Heart left ventricle (tissue), 13 donors: ENCODE results near the gene CTPS2.

Experiments
- CTCF ChIP-seq, 12 donors: fragments of 200-600 bp; sonication (generic) in 4 of 12; IDR thresholded peaks; one replicate each; pipeline versions ENCODE4 v1.5.0 to v1.8.0; 2018 to 2022; ENCODE audit warnings: antibody characterized with exemption in 12 of 12, mild to moderate bottlenecking in 5 of 12
- POLR2A ChIP-seq, 2 donors: fragments of 450-650 bp; IDR thresholded peaks; one replicate each; pipeline ENCODE4 v1.6.1; 2017; ENCODE audit warnings: antibody characterized with exemption in 2 of 2, mild to moderate bottlenecking in 2 of 2, moderate library complexity in 2 of 2
- donor health status: ischemic (EF 13 %, LVEDD 7.1; RV severe dilation, severe dysfunction).
- donor health status: DM: no; HTN: yes; CAD: no.
- donor health status: DM: no; HTN: no; CAD: no.
- donor health status: ischemic (EF 25% LVEDD 6.9; RV normal size, moderate dysfunction).
- donor health status: ischemic (EF 25% LVEDD 5.7; RV mildly dilated, moderate dysfunction).
- donor health status: ischemic (EF 35%, LVEDD 5.7; RV mildly dilated, moderate dysfunction).
- donor health status: nonischemic (EF 11% LVEDD 7.7; RV severe dilation, severe dysfunction).
- donor health status: DM: yes; HTN: yes; CAD: no.
- donor health status: PGD.
- donor health status: ischemic (EF 29% LVEDD 5.4; RV normal size, mild dysfunction).
- donor health status: nonischemic (EF 23%, LVEDD 6.1; RV moderate dilation, normal function).

DNA sequence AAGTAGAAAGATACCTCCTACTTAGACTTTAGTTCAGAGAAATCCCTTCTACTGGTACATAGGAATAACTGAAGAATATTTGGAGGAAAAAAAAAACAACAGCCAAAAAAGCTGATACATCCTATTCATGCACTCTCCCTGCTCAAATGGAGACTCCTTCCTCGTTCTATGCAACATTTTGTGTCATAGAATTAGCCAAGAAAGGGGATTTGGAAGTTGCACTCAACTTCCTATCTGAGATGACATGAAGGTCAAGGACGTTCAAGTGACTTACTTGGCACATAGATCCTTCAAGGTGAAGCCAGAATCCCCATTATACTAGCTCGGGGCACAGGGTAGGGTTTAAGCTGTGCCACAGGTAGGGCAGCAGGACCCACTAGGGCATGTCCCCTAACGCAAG lies 118.7 kb downstream of the CTPS2 start:
- TF ChIP-seq CTCF (IDR thresholded peaks at IDR 0.05) (no peak), POLR2A (IDR thresholded peaks at IDR 0.05) (no peak)
